Activated naive CD4-positive, alpha-beta T cell treated with anti-CD3 and anti-CD28 coated beads, Interleukin-2, amount 50 U/mL, for 16 hours (primary cell): ENCODE data around the gene EGFL6.
"Not testable (repeated sequence)": the region's sequence is repeated elsewhere in the genome, so short reads cannot be mapped to it uniquely, and the experiment has no call there.

ENCODE experiments used
- DNase-seq: peaks from one replicate; pipeline ENCODE4 v3.0.0-alpha.2; 2020

The EGFL6 gene

GRCh38 chrX:13597874-13598273 is 28.5 kb downstream of the EGFL6 start:
- DNase-seq, result no peak

- no peak for DNase-seq
Observed at GRCh38 chrX:13598877-13599276, 29.5 kb downstream of the EGFL6 start.

- no peak for DNase-seq
Observed at GRCh38 chrX:13599491-13599890, 30.1 kb downstream of the EGFL6 start.

GRCh38 chrX:13605611-13606010 is 36.2 kb downstream of the EGFL6 start:
- no peak for DNase-seq

GRCh38 chrX:13607331-13607995 is 38.1 kb downstream of the EGFL6 start:
- DNase-seq, result no peak

- DNase-seq, result no peak
Observed at GRCh38 chrX:13607996-13608365, 38.6 kb downstream of the EGFL6 start.

- DNase-seq, result no peak
Observed at GRCh38 chrX:13614154-13614553, 44.8 kb downstream of the EGFL6 start.

- DNase-seq, result no peak
Observed at GRCh38 chrX:13620207-13620606, 50.8 kb downstream of the EGFL6 start.

GRCh38 chrX:13622401-13622964 is 53.1 kb downstream of the EGFL6 start:
- no peak for DNase-seq

GRCh38 chrX:13627306-13627705 is 57.9 kb downstream of the EGFL6 start:
- DNase-seq, result no peak

- DNase-seq, result not testable (repeated sequence)
Observed at GRCh38 chrX:13637224-13637623, 67.8 kb downstream of the EGFL6 start.

GRCh38 chrX:13638021-13638420 is 68.6 kb downstream of the EGFL6 start:
- no peak for DNase-seq

- DNase-seq, result no peak
Observed at GRCh38 chrX:13638826-13639225, 69.4 kb downstream of the EGFL6 start.

- not testable (repeated sequence) for DNase-seq
Observed at GRCh38 chrX:13641684-13642083, 72.3 kb downstream of the EGFL6 start.

GRCh38 chrX:13645464-13646153 is 76.2 kb downstream of the EGFL6 start:
- no peak for DNase-seq

- DNase-seq, result peak; percentile 39
Observed at GRCh38 chrX:13646154-13646549, 76.8 kb downstream of the EGFL6 start.

- DNase-seq, result peak; percentile 42
Observed at GRCh38 chrX:13647709-13648212, 78.4 kb downstream of the EGFL6 start.

- DNase-seq, result not testable (repeated sequence)
Observed at GRCh38 chrX:13648336-13648735, 78.9 kb downstream of the EGFL6 start.

GRCh38 chrX:13649838-13650237 is 80.4 kb downstream of the EGFL6 start:
- no peak for DNase-seq

GRCh38 chrX:13650318-13650717 is 80.9 kb downstream of the EGFL6 start:
- DNase-seq, result no peak

- DNase-seq, result no peak
Observed at GRCh38 chrX:13651150-13651549, 81.7 kb downstream of the EGFL6 start.

- no peak for DNase-seq
Observed at GRCh38 chrX:13652287-13652793, 82.9 kb downstream of the EGFL6 start.

- DNase-seq, result peak; percentile 92
Observed at GRCh38 chrX:13652850-13653693, 83.7 kb downstream of the EGFL6 start, which contains the start of gene TCEANC. TCEANC (plus strand) TSS chrX:13653141; CDS start chrX:13662509, 9,368 bp downstream.
